Colon (tissue), 2 donors: ENCODE data around the gene POLA1.

Experiments used
- FAIRE-seq: peaks from 2 replicates; lab custom pipeline; 2012; peaks lifted over from hg19 to GRCh38; lab: Jason Lieb, UNC
- donor health status: control.
- donor health status: control.

POLA1 gene

GRCh38 chrX:25026576-25026975 lies 332.9 kb downstream of the POLA1 start:
- no peak for FAIRE-seq

- no peak for FAIRE-seq
Observed at GRCh38 chrX:25028726-25029125, 335.0 kb downstream of the POLA1 start.

DNA sequence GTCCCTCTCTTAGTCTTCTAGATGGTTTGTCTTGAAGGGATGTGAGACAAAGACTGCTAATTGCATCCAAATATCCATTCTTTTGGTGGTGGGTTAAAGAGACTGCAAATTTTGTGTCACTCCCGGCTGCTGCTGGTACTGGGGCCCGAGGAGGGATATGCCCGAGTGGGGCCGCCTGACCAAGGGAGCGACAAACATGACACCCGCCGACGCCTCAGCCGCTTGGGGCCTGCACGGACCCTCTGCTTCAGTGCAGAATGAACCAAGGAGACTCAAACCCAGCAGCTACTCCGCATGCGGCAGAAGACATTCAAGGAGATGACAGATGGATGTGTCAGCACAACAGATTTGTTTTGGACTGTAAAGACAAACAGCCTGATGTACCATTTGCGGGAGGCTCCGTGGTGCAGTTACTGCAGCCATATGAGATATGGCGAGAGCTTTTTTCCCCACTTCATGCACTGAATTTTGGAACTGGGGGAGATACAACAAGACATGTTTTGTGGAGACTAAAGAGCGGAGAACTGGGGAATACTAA lies 335.6 kb downstream of the POLA1 start:
- FAIRE-seq = no peak

GRCh38 chrX:25034889-25035288 lies 341.2 kb downstream of the POLA1 start:
- FAIRE-seq = no peak

DNA sequence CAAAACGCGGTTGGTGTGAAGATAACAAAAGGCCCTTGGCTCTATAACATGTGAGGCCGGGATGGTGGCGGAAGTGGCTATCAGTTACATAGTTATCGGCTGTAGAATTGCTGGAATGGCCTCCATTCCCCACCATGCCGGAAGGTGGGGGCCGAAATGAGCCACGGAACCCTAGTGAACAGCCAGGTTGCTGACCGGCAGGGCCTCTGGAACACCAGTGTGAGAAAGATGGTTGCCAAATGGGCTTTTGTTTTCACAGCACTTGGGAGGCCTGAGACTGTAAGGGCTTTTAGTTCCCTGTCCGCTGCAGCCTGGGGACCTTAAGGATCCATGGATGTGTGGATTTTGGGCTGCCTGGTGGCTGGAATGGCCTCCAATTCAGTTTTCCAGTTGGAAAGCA lies 345.3 kb downstream of the POLA1 start:
- FAIRE-seq = no peak

DNA sequence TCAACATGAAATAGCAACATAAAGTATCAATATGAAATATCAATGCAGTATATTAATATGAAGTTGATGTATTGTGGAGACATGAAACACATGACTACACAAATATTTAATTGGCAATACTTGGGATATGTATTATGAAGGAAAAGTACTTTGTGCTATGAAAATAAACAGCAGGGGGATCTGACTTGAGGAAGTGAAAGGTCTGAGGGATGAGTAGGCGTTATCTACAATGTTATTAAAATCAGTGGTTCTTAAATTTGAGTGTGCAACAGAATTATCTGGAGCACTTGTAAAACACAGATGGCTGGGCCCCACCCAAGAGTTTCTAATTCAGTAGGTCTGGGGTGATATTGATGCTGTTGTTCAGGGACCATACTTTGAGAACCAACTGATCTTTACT lies 349.5 kb downstream of the POLA1 start:
- FAIRE-seq = no peak
